ENCODE measurements around the gene CD84. TPM values are rescaled to one million over a fixed set of nuclear protein-coding genes. Genes with fewer than 3 reads are reported as not detected.
"Not testable (repeated sequence)": the region's sequence is repeated elsewhere in the genome, so short reads cannot be mapped to it uniquely, and the experiment has no call there.

CD84 gene
- 10 to 100 TPM in 1 of 2 donors, 1 to 10 TPM in 1; 6.9 to 16.8 TPM for total RNA-seq
- long read RNA-seq, donor 1, full-length matches to known transcripts = 1 of 4 reads
- long read RNA-seq, donor 1, partial matches to known transcripts = 0 of 4 reads
- long read RNA-seq, donor 1, other reads (novel, unspliced or antisense) = 3 of 4 reads
- long read RNA-seq, donor 2, full-length matches to known transcripts = 3 of 4 reads
- long read RNA-seq, donor 2, partial matches to known transcripts = 0 of 4 reads
- long read RNA-seq, donor 2, other reads (novel, unspliced or antisense) = 1 of 4 reads

- intact Hi-C loops (cut with DNase I) = no loop called here
- no peak for DNase-seq (ENCODE audit: low spot score)
These were observed at the start of gene CD84 for GRCh38 chr1:160579216-160579701. Gene CD84, minus strand, starts transcription at chr1:160579496. Its CDS starts 59 bp downstream, at chr1:160579437.

GRCh38 chr1:160628799-160629263 is 49.5 kb upstream of the CD84 start:
- no peak for DNase-seq (ENCODE audit: low spot score)
- intact Hi-C loops (cut with DNase I) = no loop called here

GRCh38 chr1:160627677-160628289 is 48.5 kb upstream of the CD84 start:
- intact Hi-C loops (cut with DNase I); DNase-seq (ENCODE audit: low spot score): not testable (repeated sequence)

- no peak for DNase-seq (ENCODE audit: low spot score)
- intact Hi-C loops (cut with DNase I) = no loop called here
These were observed 47.4 kb upstream of the CD84 start for GRCh38 chr1:160626509-160627342.

- intact Hi-C loops (cut with DNase I) = no loop called here
These were observed 46.6 kb upstream of the CD84 start for GRCh38 chr1:160625725-160626498.

GRCh38 chr1:160625321-160625720 is 46.0 kb upstream of the CD84 start:
- DNase-seq (ENCODE audit: low spot score) = no peak
- intact Hi-C loops (cut with DNase I) = no loop called here

More at GRCh38 chr1:160625725-160626498, 46.6 kb upstream of the CD84 start:
- DNase-seq (ENCODE audit: low spot score) = no peak

GRCh38 chr1:160624464-160624863 is 45.2 kb upstream of the CD84 start:
- intact Hi-C loops (cut with DNase I) = no loop called here
- DNase-seq (ENCODE audit: low spot score) = no peak

GRCh38 chr1:160623862-160624261 is 44.6 kb upstream of the CD84 start:
- DNase-seq (ENCODE audit: low spot score) = no peak
- intact Hi-C loops (cut with DNase I) = no loop called here

GRCh38 chr1:160623227-160623633 is 43.9 kb upstream of the CD84 start:
- no peak for DNase-seq (ENCODE audit: low spot score)
- intact Hi-C loops (cut with DNase I) = no loop called here

- intact Hi-C loops (cut with DNase I) = no loop called here
- DNase-seq (ENCODE audit: low spot score) = no peak
These were observed 43.4 kb upstream of the CD84 start for GRCh38 chr1:160622501-160623226.

- intact Hi-C loops (cut with DNase I) = no loop called here
- DNase-seq (ENCODE audit: low spot score) = no peak
These were observed 42.5 kb upstream of the CD84 start for GRCh38 chr1:160621633-160622413.

- intact Hi-C loops (cut with DNase I) = no loop called here
These were observed 41.8 kb upstream of the CD84 start for GRCh38 chr1:160620942-160621632.

GRCh38 chr1:160619742-160620277 is 40.5 kb upstream of the CD84 start:
- intact Hi-C loops (cut with DNase I) = no loop called here
- DNase-seq (ENCODE audit: low spot score) = no peak

More at GRCh38 chr1:160620942-160621632, 41.8 kb upstream of the CD84 start:
- DNase-seq (ENCODE audit: low spot score) = no peak

GRCh38 chr1:160618763-160619274 is 39.5 kb upstream of the CD84 start:
- intact Hi-C loops (cut with DNase I) = no loop called here
- DNase-seq (ENCODE audit: low spot score) = no peak

GRCh38 chr1:160618327-160618726 is 39.0 kb upstream of the CD84 start:
- no peak for DNase-seq (ENCODE audit: low spot score)
- intact Hi-C loops (cut with DNase I) = no loop called here

GRCh38 chr1:160615660-160616059 is 36.4 kb upstream of the CD84 start:
- DNase-seq (ENCODE audit: low spot score) = no peak
- intact Hi-C loops (cut with DNase I) = no loop called here

GRCh38 chr1:160614410-160614809 is 35.1 kb upstream of the CD84 start:
- intact Hi-C loops (cut with DNase I) = no loop called here
- no peak for DNase-seq (ENCODE audit: low spot score)
